ENCODE data around the gene SGK2. TPM values are rescaled to one million over a fixed set of nuclear protein-coding genes. Genes with fewer than 3 reads are reported as not detected.

SGK2 gene
- total and polyA plus RNA-seq, 2 of the 13 experiments (the other 11 are each of a cell fraction or from before 2014, with no cell fraction given): 6.2 to 29.4 TPM

DNA sequence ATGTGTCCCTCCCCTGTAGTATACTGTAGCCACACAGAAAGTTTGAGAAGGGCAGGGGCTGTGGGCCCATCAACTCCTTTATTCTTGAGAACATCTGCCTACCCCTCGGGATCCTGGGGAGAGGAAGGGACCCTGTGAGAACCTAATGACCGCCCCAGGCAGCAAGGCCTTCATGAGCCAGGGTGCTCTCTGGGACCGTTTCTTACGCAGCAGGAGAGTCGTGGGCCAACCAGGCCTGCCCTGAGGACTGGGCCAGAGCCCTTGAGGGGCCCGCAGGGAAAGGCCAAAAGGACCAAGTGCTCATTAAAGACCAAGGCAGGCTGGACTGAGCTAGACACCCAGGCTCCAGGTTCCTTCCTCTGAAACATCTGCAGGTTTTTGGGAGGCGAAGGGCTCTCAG lies 5.2 kb downstream of the SGK2 start:
- ATAC-seq (no peak), DNase-seq (ENCODE audit: low spot score) (no peak), FAIRE-seq (no peak)
- Histone ChIP-seq H3K27ac (ENCODE audit: extremely low read length, insufficient read depth, low read length) (no peak overlapping the region), H3K27me3 (ENCODE audit: control insufficient read depth in 1 of 2, insufficient read depth in 2 of 2, low read length in 2 of 2) (no peaks in the 10 kb centered on the region), H3K9me3 (ENCODE audit: low read length) (no peaks in the 10 kb centered on the region), H3K4me1 (ENCODE audit: insufficient read depth, low read length) (peaks cover 21% of the 10 kb centered on the region), H3K36me3 (replicated peaks in 1 of 2; ENCODE audit: control insufficient read depth in 1 of 2, insufficient read depth in 2 of 2, low read length in 2 of 2) (peaks cover 0 to 3% of the 10 kb centered on the region in 2 experiments; a peak in 3 of 5 replicates), H4K20me1 (ENCODE audit: insufficient read depth, low read length) (no peaks in the 10 kb centered on the region), H3K9ac (ENCODE audit: insufficient read depth, low read depth, low read length) (no peak overlapping the region), H3K4me3 (replicated peaks in 1 of 3; ENCODE audit: insufficient read depth in 1 of 3, low read depth in 2 of 3, low read length in 3 of 3) (no peak overlapping the region), H3K4me2 (ENCODE audit: low read depth, low read length) (no peak overlapping the region), H3K79me2 (ENCODE audit: insufficient read depth, low read length) (peaks cover 8% of the 10 kb centered on the region), H2AFZ (ENCODE audit: low read length) (no peak overlapping the region)
- peak; percentile 8; the same call in 1 of the 2 replicates for TF ChIP-seq ZNF687 (CRISPR knock-in tag; IDR thresholded peaks at IDR 0.05)
- TF ChIP-seq, protein P1, sequence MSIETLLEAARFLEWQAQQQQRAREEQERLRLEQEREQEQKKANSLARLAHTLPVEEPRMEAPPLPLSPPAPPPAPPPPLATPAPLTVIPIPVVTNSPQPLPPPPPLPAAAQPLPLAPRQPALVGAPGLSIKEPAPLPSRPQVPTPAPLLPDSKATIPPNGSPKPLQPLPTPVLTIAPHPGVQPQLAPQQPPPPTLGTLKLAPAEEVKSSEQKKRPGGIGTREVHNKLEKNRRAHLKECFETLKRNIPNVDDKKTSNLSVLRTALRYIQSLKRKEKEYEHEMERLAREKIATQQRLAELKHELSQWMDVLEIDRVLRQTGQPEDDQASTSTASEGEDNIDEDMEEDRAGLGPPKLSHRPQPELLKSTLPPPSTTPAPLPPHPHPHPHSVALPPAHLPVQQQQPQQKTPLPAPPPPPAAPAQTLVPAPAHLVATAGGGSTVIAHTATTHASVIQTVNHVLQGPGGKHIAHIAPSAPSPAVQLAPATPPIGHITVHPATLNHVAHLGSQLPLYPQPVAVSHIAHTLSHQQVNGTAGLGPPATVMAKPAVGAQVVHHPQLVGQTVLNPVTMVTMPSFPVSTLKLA (IDR thresholded peaks at IDR 0.05): no peak
- WGBS (ENCODE audit: low lambda C conversion rate): 97% methylated on average over 7 of the region's 7 CpGs
- POLR2A ChIA-PET: interaction anchor here (1.7 kb wide), 1 partner anchor 27 kb away, joined by 4 read pairs; the partner anchor contains the start of gene IFT52
- CTCF ChIA-PET (ENCODE audit: low intra/inter-chr PET ratio, low total read pairs): no interaction called here
- intact Hi-C loops (cut with micrococcal nuclease; ENCODE audit: unreplicated experiment) (loop anchor here (1.0 kb wide), 1 partner anchor 128 kb away; no protein-coding TSS in a partner anchor), in situ Hi-C loops (cut with HindIII; ENCODE audit: extremely low pct_ligation_motif_present, low pct_unique_long_range_greater_than_20kb) (no loop called here)
- no TSS peak for BruUV-seq (replicated peaks)

Measured in HepG2 (cell line).